ENCODE measurements around the gene TACC2. TPM values are rescaled to one million over a fixed set of nuclear protein-coding genes. Genes with fewer than 3 reads are reported as not detected.

The TACC2 gene
- total RNA-seq, 1 donor from 2014 or later, result 22.0 TPM

GRCh38 chr10:122243550-122243949, 254.6 kb downstream of the TACC2 start:
- H3K27ac Mint-ChIP-seq (ENCODE audit: unreplicated experiment), result no peak overlapping the region
- no peaks in the 10 kb centered on the region for H3K27me3 ChIP-seq (ENCODE audit: insufficient read depth, low read length)
- no peak for FAIRE-seq

GRCh38 chr10:122244001-122244975, 255.3 kb downstream of the TACC2 start:
- peaks cover 6% of the 10 kb centered on the region for H3K36me3 ChIP-seq (ENCODE audit: insufficient read depth, low read length)
- H3K9ac ChIP-seq (ENCODE audit: low read length), result no peak overlapping the region
- H3K27ac ChIP-seq (ENCODE audit: low read depth, low read length), result no peak overlapping the region
- no peaks in the 10 kb centered on the region for H3K27me3 ChIP-seq (ENCODE audit: insufficient read depth, low read length)
- Mint-ChIP-seq H3K36me3 (ENCODE audit: low read depth, unreplicated experiment) (peaks cover 16% of the 10 kb centered on the region), H3K27me3 (ENCODE audit: low read depth, unreplicated experiment) (peaks cover 4% of the 10 kb centered on the region), H3K9me3 (ENCODE audit: unreplicated experiment) (no peaks in the 10 kb centered on the region), H3K4me3 (ENCODE audit: unreplicated experiment) (no peak overlapping the region), H3K27ac (ENCODE audit: unreplicated experiment) (no peak overlapping the region), H3K4me1 (ENCODE audit: low read depth, unreplicated experiment) (no peaks in the 10 kb centered on the region)
- H3K4me1 ChIP-seq (ENCODE audit: insufficient read depth, low read length), result no peaks in the 10 kb centered on the region
- FAIRE-seq (no peak), DNase-seq (ENCODE audit: low read depth) (no peak)
- H3K4me3 ChIP-seq (ENCODE audit: insufficient read depth, low read depth, low read length), result no peak overlapping the region
- H3K9me3 ChIP-seq (ENCODE audit: insufficient read depth, low read depth, low read length), result no peaks in the 10 kb centered on the region
- H4K20me1 ChIP-seq (ENCODE audit: insufficient read depth, low read length), result no peaks in the 10 kb centered on the region
- no peaks in the 10 kb centered on the region for H3K79me2 ChIP-seq (ENCODE audit: insufficient read depth, low read length)
- no peak overlapping the region for H3K4me2 ChIP-seq (ENCODE audit: low read length)
- no peak for TF ChIP-seq EZH2 (IDR thresholded peaks at IDR 0.05; ENCODE audit: insufficient read depth, low read length)
- no peak for TF ChIP-seq CTCF (IDR thresholded peaks at IDR 0.05; ENCODE audit: insufficient read depth, low read depth, low read length)
- no peak overlapping the region for H2AFZ ChIP-seq (ENCODE audit: low read depth, low read length)

More at GRCh38 chr10:122243550-122243949, 254.6 kb downstream of the TACC2 start:
- no peak overlapping the region for H3K4me3 ChIP-seq (ENCODE audit: insufficient read depth, low read depth, low read length)
- Mint-ChIP-seq H3K27me3 (ENCODE audit: low read depth, unreplicated experiment) (peaks cover 2% of the 10 kb centered on the region), H3K36me3 (ENCODE audit: low read depth, unreplicated experiment) (peaks cover 17% of the 10 kb centered on the region), H3K9me3 (ENCODE audit: unreplicated experiment) (no peaks in the 10 kb centered on the region), H3K4me3 (ENCODE audit: unreplicated experiment) (no peak overlapping the region), H3K4me1 (ENCODE audit: low read depth, unreplicated experiment) (no peaks in the 10 kb centered on the region)
- no peak overlapping the region for H3K9ac ChIP-seq (ENCODE audit: low read length)
- TF ChIP-seq EZH2 (IDR thresholded peaks at IDR 0.05; ENCODE audit: insufficient read depth, low read length) (no peak), CTCF (IDR thresholded peaks at IDR 0.05; ENCODE audit: insufficient read depth, low read depth, low read length) (no peak)
- peaks cover 6% of the 10 kb centered on the region for H3K36me3 ChIP-seq (ENCODE audit: insufficient read depth, low read length)
- no peak overlapping the region for H2AFZ ChIP-seq (ENCODE audit: low read depth, low read length)
- no peaks in the 10 kb centered on the region for H3K79me2 ChIP-seq (ENCODE audit: insufficient read depth, low read length)
- H3K27ac ChIP-seq (ENCODE audit: low read depth, low read length), result no peak overlapping the region
- H3K4me2 ChIP-seq (ENCODE audit: low read length), result no peak overlapping the region
- no peaks in the 10 kb centered on the region for H4K20me1 ChIP-seq (ENCODE audit: insufficient read depth, low read length)
- DNase-seq (ENCODE audit: low read depth), result no peak
- H3K9me3 ChIP-seq (ENCODE audit: insufficient read depth, low read depth, low read length), result no peaks in the 10 kb centered on the region
- H3K4me1 ChIP-seq (ENCODE audit: insufficient read depth, low read length), result no peaks in the 10 kb centered on the region

GRCh38 chr10:122245136-122245535, 256.2 kb downstream of the TACC2 start:
- no peaks in the 10 kb centered on the region for H3K4me1 ChIP-seq (ENCODE audit: insufficient read depth, low read length)
- Mint-ChIP-seq H3K27me3 (ENCODE audit: low read depth, unreplicated experiment) (peaks cover 4% of the 10 kb centered on the region), H3K9me3 (ENCODE audit: unreplicated experiment) (no peaks in the 10 kb centered on the region), H3K36me3 (ENCODE audit: low read depth, unreplicated experiment) (peaks cover 16% of the 10 kb centered on the region), H3K4me3 (ENCODE audit: unreplicated experiment) (no peak overlapping the region), H3K27ac (ENCODE audit: unreplicated experiment) (no peak overlapping the region), H3K4me1 (ENCODE audit: low read depth, unreplicated experiment) (no peaks in the 10 kb centered on the region)
- H3K36me3 ChIP-seq (ENCODE audit: insufficient read depth, low read length), result peaks cover 5% of the 10 kb centered on the region
- no peak for TF ChIP-seq EZH2 (IDR thresholded peaks at IDR 0.05; ENCODE audit: insufficient read depth, low read length)
- TF ChIP-seq CTCF (IDR thresholded peaks at IDR 0.05; ENCODE audit: insufficient read depth, low read depth, low read length), result no peak
- H3K4me2 ChIP-seq (ENCODE audit: low read length), result no peak overlapping the region
- no peaks in the 10 kb centered on the region for H3K9me3 ChIP-seq (ENCODE audit: insufficient read depth, low read depth, low read length)
- no peak overlapping the region for H3K9ac ChIP-seq (ENCODE audit: low read length)
- no peak for FAIRE-seq
- DNase-seq (ENCODE audit: low read depth), result no peak
- no peaks in the 10 kb centered on the region for H3K79me2 ChIP-seq (ENCODE audit: insufficient read depth, low read length)
- H3K4me3 ChIP-seq (ENCODE audit: insufficient read depth, low read depth, low read length), result no peak overlapping the region
- no peak overlapping the region for H2AFZ ChIP-seq (ENCODE audit: low read depth, low read length)
- H3K27me3 ChIP-seq (ENCODE audit: insufficient read depth, low read length), result no peaks in the 10 kb centered on the region
- no peak overlapping the region for H3K27ac ChIP-seq (ENCODE audit: low read depth, low read length)
- H4K20me1 ChIP-seq (ENCODE audit: insufficient read depth, low read length), result no peaks in the 10 kb centered on the region

All from astrocyte (in vitro differentiated cells and primary cell).